CD4-positive, alpha-beta T cell treated with Interleukin-15 for 4 hours (primary cell): ENCODE data around the gene NEU2.
A peak's percentile ranks its signal among the peaks of the same experiment; 100 is the strongest.
"Not testable (repeated sequence)": the region's sequence is repeated elsewhere in the genome, so short reads cannot be mapped to it uniquely, and the experiment has no call there.

Experiments
- DNase-seq: peaks from one replicate; pipeline ENCODE4 v3.0.0-alpha.2; 2020; ENCODE audit warnings: low spot score

The NEU2 gene

GRCh38 chr2:233035426-233036161 lies 3.1 kb downstream of the NEU2 start:
- no peak for DNase-seq

DNA sequence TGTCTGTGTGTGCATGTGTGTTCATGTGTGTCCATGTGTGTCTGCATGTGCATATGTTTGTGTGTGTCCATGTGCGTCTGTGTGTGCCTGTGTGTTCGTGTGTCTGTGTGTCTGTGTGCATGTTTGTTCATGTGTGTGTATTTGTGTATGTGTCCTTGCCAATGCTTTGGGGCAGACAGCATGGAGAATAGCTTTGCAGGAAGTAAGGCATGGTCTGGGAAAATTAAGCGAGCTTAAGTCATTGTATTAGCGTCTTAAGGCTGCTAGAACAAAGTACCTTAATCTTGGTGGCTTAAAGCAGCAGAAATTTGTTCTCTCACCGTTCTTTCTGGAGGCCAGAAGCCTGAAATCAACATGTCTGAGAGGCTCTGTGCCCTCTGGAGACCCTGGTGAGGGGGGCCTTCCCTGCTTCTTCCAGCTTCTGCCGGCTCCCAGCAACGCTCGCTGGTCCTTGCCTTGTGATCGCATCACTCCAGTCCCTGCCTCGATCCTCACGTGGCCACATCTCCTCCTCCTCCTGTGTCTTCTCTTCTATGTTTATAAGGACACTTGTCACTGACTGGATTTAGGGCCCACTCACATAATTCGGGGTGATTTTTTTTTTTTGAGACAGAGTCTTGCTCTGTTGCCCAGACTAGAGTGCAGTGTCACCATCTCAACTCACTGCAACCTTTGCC lies 3.8 kb downstream of the NEU2 start:
- DNase-seq = no peak

DNA sequence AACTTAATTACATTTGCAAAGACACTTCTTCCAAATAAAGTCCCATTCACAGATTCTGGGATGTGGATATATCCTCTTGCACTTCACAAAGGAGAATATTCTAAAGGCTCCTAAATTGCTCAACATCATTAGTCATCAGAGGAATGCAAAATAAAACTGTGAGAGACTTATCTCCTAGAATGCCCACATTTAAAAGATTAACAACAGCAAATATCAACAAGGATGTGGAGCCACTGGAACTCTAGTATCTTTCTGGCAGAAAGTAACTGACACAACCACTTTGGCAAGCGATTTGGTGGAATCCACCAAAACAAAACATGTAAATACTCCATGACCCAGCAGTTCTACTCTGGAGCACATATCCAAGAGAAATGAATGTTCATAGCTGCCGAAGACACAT lies 4.6 kb downstream of the NEU2 start:
- DNase-seq = no peak

GRCh38 chr2:233039212-233039845 lies 6.9 kb downstream of the NEU2 start:
- DNase-seq = no peak

DNA sequence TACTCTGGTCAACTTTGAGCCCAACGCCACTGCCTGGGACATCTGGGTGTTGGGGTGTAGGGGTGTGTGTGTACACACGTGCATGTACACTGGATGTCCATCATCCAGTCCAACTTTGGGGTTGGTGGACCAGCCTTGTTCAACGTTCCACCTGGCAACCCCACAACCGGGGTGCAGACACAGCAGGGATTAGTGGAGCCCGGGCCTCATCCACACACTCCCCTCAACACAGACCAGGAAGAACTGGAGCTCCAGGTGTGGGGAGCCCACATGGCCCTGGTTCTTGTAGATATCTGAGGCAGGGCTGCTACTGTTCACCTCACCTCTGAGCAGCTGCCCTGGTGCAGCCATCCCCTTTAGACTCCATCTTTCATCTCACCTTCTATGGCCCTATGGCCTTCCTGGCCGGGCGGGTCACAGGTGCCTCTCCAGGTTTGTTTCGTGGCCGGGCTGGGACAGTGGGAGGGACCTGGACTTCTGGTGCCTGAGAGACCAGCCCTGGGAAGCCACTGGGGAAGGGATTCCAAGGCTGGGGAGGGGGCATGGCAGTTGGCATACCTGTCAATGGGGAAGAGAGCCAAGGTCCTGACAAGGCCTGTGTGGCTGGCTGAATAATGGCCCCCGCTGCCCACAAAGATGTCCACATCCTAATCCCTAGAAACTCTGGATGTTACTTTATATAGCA lies 7.5 kb downstream of the NEU2 start:
- DNase-seq = no peak

DNA sequence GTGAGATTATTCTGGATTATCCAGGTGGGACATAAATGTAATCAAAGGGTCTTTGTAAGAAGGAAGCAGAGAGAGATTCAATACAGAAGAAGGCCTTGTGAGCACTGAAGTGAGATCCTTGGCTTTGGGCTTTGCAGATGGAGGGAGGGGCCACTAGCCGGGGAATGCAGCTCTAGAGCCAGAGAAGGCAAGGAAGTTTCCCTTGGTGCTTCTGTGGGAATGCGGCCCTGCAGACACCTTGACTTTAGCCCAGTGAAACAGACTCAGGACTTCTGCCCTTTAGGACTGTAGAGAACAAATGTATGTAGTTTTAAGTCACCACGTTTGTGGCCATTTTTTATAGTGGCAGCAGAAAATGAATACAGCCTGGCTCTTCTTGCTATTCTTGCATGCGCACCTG lies 8.1 kb downstream of the NEU2 start:
- DNase-seq = no peak

GRCh38 chr2:233041722-233042323 lies 9.4 kb downstream of the NEU2 start:
- DNase-seq = no peak

DNA sequence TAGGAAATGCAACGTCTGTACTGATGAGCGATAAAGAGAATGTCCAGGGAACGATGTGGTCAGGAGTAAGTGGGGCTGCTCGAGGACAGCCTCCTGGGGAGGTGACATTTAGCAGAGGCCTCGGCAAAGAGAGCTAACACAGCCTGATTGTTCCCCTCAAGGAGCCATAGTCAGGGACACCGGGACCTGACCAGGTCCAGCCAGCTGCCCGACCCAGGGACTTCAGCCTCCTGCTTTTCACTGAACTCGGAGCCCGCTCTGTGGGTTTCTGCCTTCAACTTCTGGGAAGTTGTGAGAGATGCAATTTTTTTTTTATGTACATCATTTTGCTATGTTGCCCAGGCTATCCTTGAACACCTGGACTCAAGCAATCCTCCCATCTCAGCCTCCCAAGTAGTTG lies 10.1 kb downstream of the NEU2 start:
- no peak for DNase-seq

- no peak for DNase-seq
These were observed 12.6 kb downstream of the NEU2 start for GRCh38 chr2:233044974-233045605.

DNA sequence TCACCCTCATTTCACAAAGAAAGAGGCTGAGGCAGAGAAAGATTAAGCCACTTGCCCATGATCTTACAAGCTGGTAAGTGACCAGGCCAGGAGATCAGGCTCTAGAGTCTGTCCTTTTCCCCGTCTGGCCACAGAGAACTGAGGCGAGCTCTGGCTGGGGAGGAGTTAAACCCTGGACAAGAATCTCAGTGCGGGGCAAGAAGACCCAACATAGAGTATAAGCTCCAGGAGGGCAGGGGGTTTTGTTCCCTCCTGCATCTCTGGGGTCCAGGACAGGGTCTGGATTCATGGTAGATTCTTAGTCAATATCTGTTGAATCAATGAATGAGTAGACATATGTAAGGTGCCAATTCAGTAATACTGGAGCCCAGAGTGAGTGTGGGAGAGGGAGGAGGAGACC lies 14.7 kb downstream of the NEU2 start:
- DNase-seq = no peak

- no peak for DNase-seq
These were observed 15.2 kb downstream of the NEU2 start for GRCh38 chr2:233047667-233048066.

DNA sequence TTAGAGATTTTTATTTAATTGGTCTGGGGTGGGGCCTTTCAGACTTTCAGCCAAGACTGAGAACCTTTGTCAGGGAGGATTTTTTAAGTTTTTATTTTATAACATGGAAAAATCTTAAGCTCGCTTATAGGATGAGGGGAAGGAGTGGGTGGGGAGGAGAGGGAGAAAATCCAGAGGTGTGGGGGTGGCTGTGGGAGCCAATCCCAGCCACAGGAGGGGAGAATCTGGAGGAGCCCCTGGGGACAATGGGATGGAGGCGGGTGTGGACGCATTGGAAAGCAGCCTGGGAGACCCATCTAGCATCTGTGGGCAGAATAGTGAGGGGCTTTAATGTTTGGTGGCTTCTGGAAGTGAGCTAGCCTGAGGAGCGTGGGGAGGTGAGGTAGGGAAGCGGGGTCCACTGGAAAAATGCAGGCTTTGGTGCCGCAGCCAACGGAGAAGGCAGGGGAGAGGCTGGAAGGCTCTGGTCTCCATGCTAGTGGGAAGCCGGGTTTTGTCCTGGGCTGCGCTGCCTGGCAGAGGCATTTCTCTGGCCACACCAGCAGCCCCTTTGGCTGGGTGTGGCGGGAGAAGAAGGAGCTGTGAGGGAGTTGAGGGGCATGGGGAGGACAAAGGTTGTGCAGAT lies 16.2 kb downstream of the NEU2 start:
- DNase-seq = no peak

GRCh38 chr2:233049194-233049761 lies 16.8 kb downstream of the NEU2 start:
- DNase-seq = no peak

DNA sequence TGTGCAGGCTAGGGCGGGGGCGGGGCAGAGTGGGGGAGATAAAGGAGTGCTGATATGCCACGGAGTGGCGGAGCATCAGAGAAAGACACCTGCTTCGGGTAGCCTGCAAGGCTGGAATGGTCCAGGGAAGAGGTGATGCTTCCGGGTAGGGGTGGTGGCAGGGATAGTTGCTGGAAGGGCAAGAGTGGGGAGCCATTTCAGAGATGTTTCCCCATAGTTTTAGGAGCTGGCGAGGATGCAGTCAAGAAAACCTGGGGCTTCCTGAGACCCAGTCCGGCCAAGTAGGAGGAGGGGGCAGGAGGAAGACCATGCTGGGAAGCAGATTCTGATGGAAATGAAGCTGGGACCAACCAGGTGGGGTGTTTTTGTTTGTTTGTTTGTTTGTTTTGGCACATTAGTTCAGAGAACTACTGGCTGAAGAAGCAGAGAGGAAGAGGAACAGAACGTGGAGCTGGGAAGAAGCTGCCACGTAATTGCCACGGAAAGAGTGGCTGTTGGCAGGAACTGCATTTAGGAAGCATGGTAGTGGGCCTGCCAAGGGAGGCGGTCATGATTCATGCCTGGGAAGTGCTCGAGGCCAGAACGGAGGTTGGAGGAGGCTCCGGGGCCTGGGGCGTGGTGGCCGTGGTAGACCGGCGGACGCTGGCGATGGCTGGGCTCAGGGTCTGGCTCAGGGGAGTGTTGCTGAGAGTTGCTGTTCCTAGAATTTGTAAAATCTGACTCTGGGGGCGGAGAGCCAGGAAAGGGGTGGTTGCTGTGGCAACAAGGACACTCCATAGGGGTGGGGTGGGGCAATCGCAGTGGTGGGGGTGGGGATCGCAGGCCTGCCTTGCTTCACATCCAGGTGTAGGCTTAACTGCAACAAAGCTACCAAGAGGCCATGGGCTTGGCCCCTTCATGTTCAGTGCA lies 19.0 kb downstream of the NEU2 start:
- DNase-seq = no peak

DNA sequence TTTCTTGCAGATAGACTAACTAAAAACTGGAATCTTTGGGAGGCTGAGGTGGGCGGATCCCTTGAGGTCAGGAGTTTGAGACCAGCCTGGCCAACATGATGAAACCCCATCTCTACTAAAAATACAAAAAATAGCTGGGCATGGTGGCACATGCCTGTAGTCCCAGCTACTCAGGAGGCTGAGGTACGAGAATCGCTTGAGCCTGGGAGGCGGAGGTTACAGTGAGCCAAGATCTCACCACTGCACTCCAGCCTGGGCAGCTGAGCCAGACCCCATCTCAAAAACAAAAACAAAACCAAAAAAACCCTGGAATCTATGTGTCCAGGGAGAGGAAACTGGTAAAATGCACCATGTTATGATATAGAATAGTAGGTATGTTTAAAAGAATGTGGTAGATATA lies 20.0 kb downstream of the NEU2 start:
- not testable (repeated sequence) for DNase-seq

DNA sequence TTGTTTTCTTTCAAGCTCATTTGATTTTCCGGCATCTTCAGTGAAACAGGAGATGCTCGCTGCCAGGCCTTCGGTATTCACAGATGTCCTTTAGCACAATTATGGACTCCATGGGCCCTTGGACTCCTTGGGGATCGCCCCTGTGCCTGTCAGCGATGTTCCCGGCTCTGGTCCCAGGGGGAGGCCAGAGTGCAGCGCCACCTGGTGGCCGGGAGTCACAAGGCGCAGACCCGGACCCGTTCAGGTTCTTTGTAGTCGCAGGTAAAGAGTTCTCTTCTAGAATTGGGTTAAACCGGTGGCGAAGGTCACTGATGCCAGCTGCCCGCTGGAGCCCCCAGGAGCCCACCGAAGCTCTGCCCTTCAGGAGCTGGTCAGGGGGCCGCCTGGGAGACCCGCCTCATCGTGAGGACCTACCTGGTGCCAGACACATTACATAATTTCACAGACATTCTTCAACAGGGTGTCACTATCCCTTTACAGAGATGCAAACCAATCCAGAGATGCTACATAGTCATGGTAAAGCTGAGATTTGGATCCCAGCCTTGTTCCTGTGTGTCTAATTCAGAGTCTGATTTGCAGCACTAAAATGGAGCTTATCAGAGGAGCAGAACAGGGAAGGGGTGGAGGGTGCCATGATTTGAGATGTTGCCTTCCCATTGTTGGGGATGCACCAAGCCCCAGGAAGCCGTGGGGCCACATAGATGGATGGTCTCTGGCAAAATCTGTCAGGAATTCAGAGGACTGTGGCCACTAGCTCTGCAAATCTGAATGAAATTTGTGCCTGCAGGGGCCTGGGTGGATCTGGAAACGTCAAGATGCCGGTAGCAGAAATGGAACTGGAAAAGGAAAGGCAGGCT lies 21.7 kb downstream of the NEU2 start:
- peak; percentile 64 for DNase-seq

- DNase-seq = no peak
These were observed 22.9 kb downstream of the NEU2 start for GRCh38 chr2:233055362-233055761.

DNA sequence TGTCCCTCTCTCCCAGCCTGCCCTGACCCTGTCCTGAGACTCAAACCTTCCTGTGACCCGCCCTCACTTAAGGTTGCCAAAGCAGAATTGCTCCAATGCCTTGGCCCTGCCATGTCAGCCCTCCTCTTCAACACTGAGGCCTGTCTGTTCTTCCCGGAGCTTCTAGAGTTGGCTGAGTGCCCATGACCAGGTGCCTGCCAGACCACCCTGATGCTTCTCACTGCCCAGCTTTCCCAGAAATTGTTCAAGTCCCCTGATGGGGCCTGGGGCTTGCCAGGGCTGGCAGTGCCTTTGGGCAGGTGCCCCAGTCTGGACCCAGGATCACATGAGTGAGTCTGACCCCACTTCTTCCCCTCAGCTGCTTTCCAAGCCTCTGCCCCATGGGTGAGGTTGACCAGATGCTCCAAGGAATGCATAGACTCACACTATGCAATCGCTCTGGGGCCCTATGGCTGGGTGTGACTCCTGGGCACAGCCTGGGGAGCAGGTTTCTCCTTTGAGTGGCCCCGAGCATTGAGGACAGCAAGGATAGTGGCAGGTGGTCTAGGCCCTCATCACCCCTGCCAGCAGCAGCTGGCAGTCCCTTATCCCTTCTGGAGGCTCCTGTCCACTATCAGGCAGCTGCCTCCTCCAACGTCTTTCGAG lies 24.6 kb downstream of the NEU2 start:
- no peak for DNase-seq
